ENCODE data around the gene TEX14. TPM values are rescaled to one million over a fixed set of nuclear protein-coding genes. Genes with fewer than 3 reads are reported as not detected.
"Not testable (repeated sequence)": the region's sequence is repeated elsewhere in the genome, so short reads cannot be mapped to it uniquely, and the experiment has no call there.

Gene TEX14
- total RNA-seq, 8 experiments from 2014 or later = 0.20 to 0.43 (median 0.34) TPM

DNA sequence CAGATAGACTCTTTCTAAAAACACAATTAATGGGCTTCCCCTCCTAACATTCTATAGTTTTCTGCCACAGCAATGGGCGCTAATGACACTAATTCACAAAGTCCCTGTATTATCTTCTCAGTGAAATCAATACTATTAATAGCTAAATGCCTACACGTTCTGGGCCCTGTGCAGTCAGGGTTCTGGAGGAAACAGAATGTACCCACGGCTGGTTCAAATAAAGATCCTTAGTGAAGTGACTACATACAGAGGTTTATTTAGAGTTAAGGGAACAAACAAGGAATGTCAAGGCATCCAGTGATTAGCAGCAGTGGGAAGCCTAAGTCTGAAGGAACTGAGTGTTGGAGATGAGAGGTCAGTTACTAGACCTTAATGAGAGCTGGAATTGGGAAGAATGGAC is 133.9 kb downstream of the TEX14 start:
- no peaks in the 10 kb centered on the region for H3K4me1 ChIP-seq (replicated peaks in 1 of 2)
- WGBS, 10 experiments = 14 to 100% (median 69%) methylated on average over 1 to 3 of the region's 3 CpGs; no CpG with 5 or more reads in 1 of the 10 experiments
- no peak overlapping the region for H3K27ac ChIP-seq
- in situ Hi-C loops (cut with MboI; ENCODE audit: low pct_unique_long_range_greater_than_20kb in 2 of 9, low sequenced_read_pairs in 9 of 9, unreplicated experiment in 9 of 9) = no loop called here
- no peak overlapping the region for H3K4me3 ChIP-seq
- ATAC-seq (replicated peaks in 6 of 8) = no peak

DNA sequence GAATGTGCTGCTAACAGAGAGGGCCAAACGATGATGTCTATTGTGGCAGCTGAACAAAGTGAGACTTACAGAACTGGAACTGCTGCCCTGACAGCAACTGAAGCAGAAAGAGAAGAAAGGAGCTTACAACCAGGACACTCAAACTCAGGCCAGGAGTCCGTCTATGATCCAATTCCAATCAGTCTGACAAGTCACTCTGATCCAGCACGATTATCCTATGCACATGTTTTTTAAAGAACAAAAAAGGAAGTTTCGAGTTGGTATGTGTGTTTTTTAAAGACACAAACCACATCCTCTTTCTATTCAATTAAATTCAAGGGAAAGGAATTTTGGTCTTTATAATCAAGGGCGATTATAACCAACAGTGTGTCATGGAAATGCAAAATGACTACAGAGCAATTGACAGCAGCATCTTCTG is 135.0 kb downstream of the TEX14 start:
- H3K4me1 ChIP-seq (replicated peaks in 1 of 2) = no peaks in the 10 kb centered on the region
- 2 to 68% (median 37%) methylated on average over 2 to 5 of the region's 5 CpGs for WGBS, 10 experiments
- H3K27ac ChIP-seq = no peak overlapping the region
- no peak for ATAC-seq (replicated peaks in 6 of 8)
- in situ Hi-C loops (cut with MboI; ENCODE audit: low pct_unique_long_range_greater_than_20kb in 2 of 9, low sequenced_read_pairs in 9 of 9, unreplicated experiment in 9 of 9) = no loop called here
- H3K4me3 ChIP-seq = no peak overlapping the region

DNA sequence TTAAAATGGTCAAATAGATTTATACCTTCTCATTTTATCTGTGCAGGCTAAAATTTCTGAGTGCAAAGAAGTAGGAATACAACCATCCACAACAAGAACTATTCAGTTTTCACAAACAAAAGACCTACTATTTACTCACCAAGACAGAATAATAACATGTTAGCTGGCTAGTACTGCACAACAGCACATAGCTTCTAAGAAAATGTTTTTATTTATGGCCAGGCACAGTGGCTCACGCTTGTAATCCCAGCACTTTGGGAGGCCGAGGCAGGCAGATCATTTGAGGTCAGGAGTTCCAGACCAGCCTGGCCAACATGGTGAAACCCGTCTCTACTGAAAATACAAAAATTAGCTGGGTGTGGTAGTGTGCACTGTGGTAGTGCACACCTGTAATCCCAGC is 136.7 kb downstream of the TEX14 start:
- in situ Hi-C loops (cut with MboI; ENCODE audit: low pct_unique_long_range_greater_than_20kb in 2 of 9, low sequenced_read_pairs in 9 of 9, unreplicated experiment in 9 of 9); H3K4me1 ChIP-seq (replicated peaks in 1 of 2); H3K4me3 ChIP-seq; H3K27ac ChIP-seq: not testable (repeated sequence)
- WGBS, 10 experiments = 0 to 90% (median 50%) methylated on average over 2 to 3 of the region's 3 CpGs; no CpG with 5 or more reads in 5 of the 10 experiments
- peak in 2 of 8 experiments; percentile 44 to 70 for ATAC-seq (replicated peaks in 6 of 8)

DNA sequence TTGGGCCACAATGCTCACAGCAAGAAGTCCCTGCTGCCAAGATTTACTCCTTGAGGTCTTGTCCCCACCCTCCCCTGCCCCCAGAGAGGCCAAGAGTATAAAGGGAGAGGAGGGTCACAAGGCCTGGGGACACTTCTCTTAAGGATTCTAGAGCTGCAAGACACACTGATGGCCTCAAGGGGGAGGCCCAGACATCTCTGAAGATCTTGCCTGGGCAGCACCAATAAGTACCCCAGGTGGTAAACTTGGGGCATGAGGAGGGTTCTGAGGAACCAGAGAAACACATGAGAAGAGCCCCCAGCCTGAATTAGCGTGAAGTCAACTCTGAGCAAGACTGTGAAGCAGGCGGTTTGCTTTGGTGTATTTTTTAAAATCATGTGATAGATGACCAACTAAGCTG is 150.6 kb downstream of the TEX14 start:
- peak in 3 of 8 experiments; percentile 45 to 66 (median 49) for ATAC-seq (replicated peaks in 6 of 8)
- no peak overlapping the region for H3K27ac ChIP-seq
- H3K4me3 ChIP-seq = no peak overlapping the region
- WGBS, 10 experiments = 60 to 100% (median 73%) methylated on average over 1 to 2 of the region's 2 CpGs; no CpG with 5 or more reads in 7 of the 10 experiments
- in situ Hi-C loops (cut with MboI; ENCODE audit: low pct_unique_long_range_greater_than_20kb in 2 of 9, low sequenced_read_pairs in 9 of 9, unreplicated experiment in 9 of 9) = loop anchor here in 1 of 9 experiments (25.0 kb wide), 1 partner anchor 471 kb away; no protein-coding TSS in a partner anchor
- no peaks in the 10 kb centered on the region for H3K4me1 ChIP-seq (replicated peaks in 1 of 2)

DNA sequence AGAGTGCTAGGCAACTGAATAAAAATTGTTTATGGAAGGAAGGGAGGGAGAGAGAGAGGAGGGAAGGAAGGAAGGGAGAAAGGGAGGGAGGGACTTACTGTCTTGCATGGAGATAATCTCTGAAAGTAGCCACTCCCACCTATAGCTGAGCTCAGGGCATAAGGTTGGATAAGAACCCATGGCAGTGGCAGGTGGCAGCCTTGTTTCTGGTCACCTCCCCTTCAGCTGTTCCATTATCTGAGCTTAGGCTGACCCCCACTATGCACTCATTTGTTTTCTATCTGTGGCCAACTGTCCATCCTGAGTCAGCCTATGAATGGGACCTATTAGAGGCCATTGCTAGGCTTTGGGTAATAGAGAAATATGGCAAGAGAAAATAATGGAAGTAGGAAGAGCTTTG is 152.1 kb downstream of the TEX14 start:
- in situ Hi-C loops (cut with MboI; ENCODE audit: low pct_unique_long_range_greater_than_20kb in 2 of 9, low sequenced_read_pairs in 9 of 9, unreplicated experiment in 9 of 9) = loop anchor here in 1 of 9 experiments (25.0 kb wide), 1 partner anchor 473 kb away; no protein-coding TSS in a partner anchor

DNA sequence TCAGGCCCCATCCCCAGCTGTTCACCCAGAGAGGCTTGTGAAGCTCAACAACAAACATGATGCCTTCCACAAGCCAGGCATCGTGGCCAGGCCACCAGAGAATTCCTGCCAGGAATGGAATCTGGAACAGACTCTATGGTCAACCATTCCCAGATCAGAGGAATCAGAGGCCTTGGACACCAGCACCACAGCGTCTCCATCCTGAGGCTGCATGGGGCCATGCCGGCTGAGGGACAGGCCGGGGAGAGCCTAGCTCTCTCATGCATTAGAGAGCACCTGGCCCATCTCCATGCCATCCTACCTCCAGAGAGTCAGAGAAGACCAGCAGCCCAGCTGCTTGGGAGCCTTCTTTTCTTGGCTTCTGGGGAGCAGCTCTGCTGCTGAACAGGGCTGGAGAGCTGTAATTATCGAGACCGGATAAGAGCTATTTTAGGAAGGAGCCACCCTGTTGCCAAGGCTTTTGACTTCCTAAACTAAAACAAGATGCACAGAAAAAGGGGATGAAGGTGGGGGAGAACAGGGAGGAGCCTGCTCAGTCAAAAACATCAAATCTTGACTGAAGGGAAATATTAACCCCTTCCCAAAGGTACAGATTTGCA is 152.9 kb downstream of the TEX14 start:
- ATAC-seq (replicated peaks in 6 of 8) = no peak
- H3K4me1 ChIP-seq (replicated peaks in 1 of 2) = peaks cover 0 to 2% of the 10 kb centered on the region in 2 donors
- WGBS, 10 experiments = 0 to 100% (median 75%) methylated on average over 1 to 3 of the region's 6 CpGs; no CpG with 5 or more reads in 5 of the 10 experiments
- no peak overlapping the region for H3K27ac ChIP-seq
- no peak overlapping the region for H3K4me3 ChIP-seq
- in situ Hi-C loops (cut with MboI; ENCODE audit: low pct_unique_long_range_greater_than_20kb in 2 of 9, low sequenced_read_pairs in 9 of 9, unreplicated experiment in 9 of 9) = loop anchor here in 1 of 9 experiments (25.0 kb wide), 1 partner anchor 473 kb away; no protein-coding TSS in a partner anchor

More for the DNA sequence above, 152.1 kb downstream of the TEX14 start:
- Histone ChIP-seq H3K4me3 (no peak overlapping the region), H3K27ac (no peak overlapping the region), H3K4me1 (replicated peaks in 1 of 2) (peaks cover 0 to 2% of the 10 kb centered on the region in 2 donors)
- ATAC-seq (replicated peaks in 6 of 8) = no peak

DNA sequence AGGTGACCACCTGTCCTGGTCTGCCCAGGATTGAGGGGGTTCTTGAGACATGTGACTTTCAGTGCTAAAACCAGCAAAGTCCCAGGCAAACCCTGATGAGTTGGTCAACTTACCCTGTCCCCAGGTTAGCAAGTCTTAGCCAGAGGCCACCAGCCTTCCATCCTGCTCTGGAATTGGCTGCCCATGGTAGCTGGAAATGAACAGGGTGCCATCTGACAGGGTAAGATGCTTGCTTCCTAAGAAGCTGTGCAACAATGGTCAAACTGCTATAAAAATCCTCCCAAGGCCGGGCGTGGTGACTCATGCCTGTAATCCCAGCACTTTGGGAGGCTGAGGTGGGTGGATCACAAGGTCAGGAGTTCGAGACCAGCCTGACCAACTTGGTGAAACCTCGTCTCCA is 154.6 kb downstream of the TEX14 start:
- Histone ChIP-seq H3K27ac (no peak overlapping the region), H3K4me3 (no peak overlapping the region), H3K4me1 (replicated peaks in 1 of 2) (peaks cover 0 to 10% of the 10 kb centered on the region in 2 donors)
- ATAC-seq (replicated peaks in 6 of 8) = no peak
- WGBS, 10 experiments = 60 to 72% methylated on average over 2 of the region's 4 CpGs; no CpG with 5 or more reads in 8 of the 10 experiments
- in situ Hi-C loops (cut with MboI; ENCODE audit: low pct_unique_long_range_greater_than_20kb in 2 of 9, low sequenced_read_pairs in 9 of 9, unreplicated experiment in 9 of 9) = loop anchor here in 1 of 9 experiments (25.0 kb wide), 1 partner anchor 475 kb away; no protein-coding TSS in a partner anchor

DNA sequence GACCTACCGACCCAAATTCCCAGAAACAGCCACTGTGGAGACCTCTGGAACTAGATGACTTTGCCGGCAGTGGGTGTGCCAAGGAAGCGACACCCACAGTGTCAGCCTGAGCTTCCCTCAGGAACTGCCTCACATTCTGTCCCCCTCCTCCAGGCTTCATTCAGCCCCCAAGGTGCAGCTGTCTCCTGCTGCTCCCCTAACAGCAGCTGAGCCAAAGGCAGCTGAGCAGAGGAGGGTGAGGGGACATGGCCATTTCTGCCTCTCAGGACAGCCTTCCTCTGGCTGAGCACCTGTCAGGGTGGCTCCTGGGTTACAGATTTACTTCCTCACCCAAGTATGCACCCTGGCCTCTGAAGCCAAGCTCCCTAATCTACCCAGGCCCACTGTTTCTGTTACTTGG is 155.3 kb downstream of the TEX14 start:
- H3K4me3 ChIP-seq = no peak overlapping the region
- in situ Hi-C loops (cut with MboI; ENCODE audit: low pct_unique_long_range_greater_than_20kb in 2 of 9, low sequenced_read_pairs in 9 of 9, unreplicated experiment in 9 of 9) = loop anchor here in 1 of 9 experiments (25.0 kb wide), 1 partner anchor 476 kb away; no protein-coding TSS in a partner anchor
- H3K4me1 ChIP-seq (replicated peaks in 1 of 2) = peaks cover 0 to 11% of the 10 kb centered on the region in 2 donors
- H3K27ac ChIP-seq = no peak overlapping the region
- no peak for ATAC-seq (replicated peaks in 6 of 8)
- 64 to 92% (median 80%) methylated on average over 1 to 3 of the region's 3 CpGs; no CpG with 5 or more reads in 7 of the 10 experiments for WGBS, 10 experiments

DNA sequence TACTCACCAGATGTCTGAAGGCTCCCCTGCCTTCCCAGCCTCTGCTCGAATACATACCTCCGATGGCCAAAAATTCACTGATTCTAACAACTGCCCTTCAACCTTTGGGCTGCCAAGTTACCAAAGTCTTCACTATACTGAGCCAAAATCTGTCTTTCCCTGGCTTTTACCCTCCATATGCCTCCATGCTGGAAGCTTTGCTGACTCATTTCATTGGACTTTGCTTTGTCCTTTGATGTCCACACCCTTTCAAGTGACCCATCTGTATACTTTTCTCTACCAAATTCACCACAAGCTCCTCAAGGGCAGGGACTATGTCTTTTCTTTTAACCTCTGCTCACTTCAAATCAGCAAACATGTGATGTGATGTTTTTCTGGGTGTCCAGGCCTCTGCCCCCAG is 156.4 kb downstream of the TEX14 start:
- 40 to 100% (median 77%) methylated on average over 1 to 2 of the region's 2 CpGs; no CpG with 5 or more reads in 4 of the 10 experiments for WGBS, 10 experiments
- in situ Hi-C loops (cut with MboI; ENCODE audit: low pct_unique_long_range_greater_than_20kb in 2 of 9, low sequenced_read_pairs in 9 of 9, unreplicated experiment in 9 of 9) = loop anchor here in 1 of 9 experiments (25.0 kb wide), 1 partner anchor 477 kb away; no protein-coding TSS in a partner anchor
- H3K4me3 ChIP-seq = no peak overlapping the region
- peaks cover 0 to 18% of the 10 kb centered on the region in 2 donors for H3K4me1 ChIP-seq (replicated peaks in 1 of 2)
- ATAC-seq (replicated peaks in 6 of 8) = peak in 2 of 8 experiments; percentile 25 to 50
- no peak overlapping the region for H3K27ac ChIP-seq

DNA sequence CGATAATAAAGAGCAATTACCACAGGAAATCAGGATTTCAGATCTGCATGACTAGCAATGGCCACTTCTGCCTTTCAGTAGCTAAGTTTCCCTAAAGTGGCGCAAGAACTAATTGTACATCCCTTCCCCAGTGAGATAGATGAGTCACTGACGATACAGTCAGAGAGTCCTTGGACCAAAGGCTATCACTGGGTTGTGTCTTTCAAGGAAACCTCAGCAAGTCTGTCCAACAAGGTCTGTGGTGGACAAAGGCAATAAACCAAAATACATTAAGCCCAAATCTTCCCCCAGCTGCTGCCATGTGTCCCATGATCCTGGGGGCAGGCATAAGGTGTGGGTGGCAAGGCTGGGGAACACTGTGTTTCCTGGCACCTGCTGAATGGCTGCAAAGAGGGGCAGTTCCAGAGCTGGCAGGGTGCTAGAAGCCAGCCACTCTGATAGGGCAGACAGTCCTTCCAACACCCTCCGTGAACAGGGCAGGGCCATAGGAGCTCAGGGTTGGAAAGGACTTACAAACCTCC is 156.9 kb downstream of the TEX14 start:
- H3K27ac ChIP-seq = no peak overlapping the region
- peak in 2 of 8 experiments; percentile 5 to 14 for ATAC-seq (replicated peaks in 6 of 8)
- H3K4me3 ChIP-seq = no peak overlapping the region
- peaks cover 0 to 18% of the 10 kb centered on the region in 2 donors for H3K4me1 ChIP-seq (replicated peaks in 1 of 2)
- in situ Hi-C loops (cut with MboI; ENCODE audit: low pct_unique_long_range_greater_than_20kb in 2 of 9, low sequenced_read_pairs in 9 of 9, unreplicated experiment in 9 of 9) = loop anchor here in 1 of 9 experiments (25.0 kb wide), 1 partner anchor 477 kb away; no protein-coding TSS in a partner anchor
- WGBS, 10 experiments = 40 to 86% (median 60%) methylated on average over 1 to 3 of the region's 4 CpGs; no CpG with 5 or more reads in 5 of the 10 experiments

DNA sequence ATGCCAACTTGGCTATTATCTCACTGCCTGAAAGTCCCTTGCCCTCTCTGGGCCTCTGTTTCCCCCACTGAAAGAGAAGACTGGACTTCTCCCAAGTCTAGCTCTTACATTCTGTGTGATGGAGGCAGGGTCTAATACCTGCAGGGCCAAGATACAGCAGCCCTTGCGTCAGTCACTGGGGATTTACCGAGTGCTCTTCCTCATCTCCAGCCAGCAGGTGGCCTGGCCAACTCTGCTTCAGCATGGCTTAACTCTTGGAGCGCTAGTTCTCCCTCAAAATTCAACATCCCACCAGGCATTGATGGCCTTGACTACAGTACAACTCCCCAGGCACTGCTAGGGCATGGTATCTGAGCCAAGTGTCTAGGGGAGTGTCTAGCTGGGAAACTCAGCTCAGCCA is 157.5 kb downstream of the TEX14 start:
- WGBS, 10 experiments = 67 to 83% (median 76%) methylated on average over 1 to 2 of the region's 3 CpGs; no CpG with 5 or more reads in 6 of the 10 experiments
- in situ Hi-C loops (cut with MboI; ENCODE audit: low pct_unique_long_range_greater_than_20kb in 2 of 9, low sequenced_read_pairs in 9 of 9, unreplicated experiment in 9 of 9) = loop anchor here in 1 of 9 experiments (25.0 kb wide), 1 partner anchor 478 kb away; no protein-coding TSS in a partner anchor
- no peak overlapping the region for H3K4me3 ChIP-seq
- H3K4me1 ChIP-seq (replicated peaks in 1 of 2) = peaks cover 0 to 18% of the 10 kb centered on the region in 2 donors
- no peak overlapping the region for H3K27ac ChIP-seq
- ATAC-seq (replicated peaks in 6 of 8) = no peak

DNA sequence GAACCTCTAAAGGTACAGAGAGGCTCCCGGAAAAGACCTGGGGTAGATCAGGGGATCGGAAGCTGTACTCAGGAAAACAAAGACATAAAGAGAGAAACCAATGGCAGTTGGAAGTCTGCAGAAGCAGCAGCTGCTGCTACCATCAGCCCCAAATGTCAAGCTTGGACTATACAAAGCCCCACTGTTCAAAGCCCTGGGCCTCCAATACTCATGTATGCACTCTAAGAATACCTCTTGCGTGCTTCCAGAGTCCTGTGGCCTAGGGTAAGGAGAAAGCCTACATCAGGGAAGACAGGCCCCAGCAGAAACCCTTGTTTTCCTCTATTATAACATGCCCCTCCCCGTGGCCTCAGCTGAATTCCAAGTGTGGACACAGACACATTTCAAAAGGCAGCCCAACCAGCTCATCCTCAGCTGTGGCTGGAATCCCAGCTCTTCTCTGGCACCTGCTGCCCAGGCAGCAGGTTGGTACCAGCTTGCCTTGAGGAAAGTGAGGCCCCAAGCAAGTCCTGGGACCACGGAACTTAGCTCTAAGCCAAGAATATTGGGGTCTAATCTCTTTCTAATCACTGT is 158.1 kb downstream of the TEX14 start:
- Histone ChIP-seq H3K27ac (no peak overlapping the region), H3K4me3 (no peak overlapping the region), H3K4me1 (replicated peaks in 1 of 2) (peaks cover 0 to 20% of the 10 kb centered on the region in 2 donors)
- no peak for ATAC-seq (replicated peaks in 6 of 8)
- WGBS, 10 experiments = 48 to 100% (median 91%) methylated on average over 1 to 2 of the region's 5 CpGs; no CpG with 5 or more reads in 4 of the 10 experiments
- in situ Hi-C loops (cut with MboI; ENCODE audit: low pct_unique_long_range_greater_than_20kb in 2 of 9, low sequenced_read_pairs in 9 of 9, unreplicated experiment in 9 of 9) = loop anchor here in 1 of 9 experiments (25.0 kb wide), 1 partner anchor 479 kb away; no protein-coding TSS in a partner anchor

DNA sequence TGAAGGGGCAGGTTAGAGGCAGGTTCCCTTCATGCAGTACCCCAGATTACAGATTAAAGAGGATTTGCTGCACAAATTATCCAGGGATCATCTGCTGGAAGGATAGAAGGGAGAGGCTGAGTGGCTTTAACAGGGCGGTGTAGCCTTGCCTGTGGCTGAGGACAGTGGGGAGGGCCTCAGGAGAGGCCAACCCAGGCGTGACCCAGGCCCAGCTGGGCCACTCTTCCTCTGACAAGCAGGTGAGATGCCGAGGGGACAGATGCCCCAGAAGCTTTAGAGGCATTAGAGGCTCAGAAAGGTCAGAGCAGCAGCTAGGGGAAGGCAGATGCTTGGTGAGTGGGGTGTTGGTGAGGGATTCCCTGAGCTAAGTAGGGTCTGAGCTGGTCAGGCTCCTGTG is 159.3 kb downstream of the TEX14 start:
- WGBS, 10 experiments = 0 to 100% (median 48%) methylated on average over 1 to 2 of the region's 3 CpGs; no CpG with 5 or more reads in 6 of the 10 experiments
- H3K4me1 ChIP-seq (replicated peaks in 1 of 2) = peaks cover 0 to 24% of the 10 kb centered on the region in 2 donors
- peak overlapping the region in 4 of 5 donors; percentile 46 to 61 (median 51) for H3K4me3 ChIP-seq
- ATAC-seq (replicated peaks in 6 of 8) = peak in 3 of 8 experiments; percentile 3 to 4 (median 4)
- in situ Hi-C loops (cut with MboI; ENCODE audit: low pct_unique_long_range_greater_than_20kb in 2 of 9, low sequenced_read_pairs in 9 of 9, unreplicated experiment in 9 of 9) = loop anchor here in 1 of 9 experiments (25.0 kb wide), 1 partner anchor 480 kb away; no protein-coding TSS in a partner anchor
- H3K27ac ChIP-seq = no peak overlapping the region
